HepG2 (cell line): ENCODE results near the gene ATXN7L3B. TPM values are rescaled to one million over a fixed set of nuclear protein-coding genes. Genes with fewer than 3 reads are reported as not detected.

Experiments
- AGO1 ChIP-seq: fragments of 200-400 bp; formaldehyde crosslinking; IDR thresholded peaks from 2 replicates; pipeline ENCODE4 v1.6.1; 2017; ENCODE audit warnings: mild to moderate bottlenecking, low read depth, low read length, moderate library complexity; ENCODE audit not compliant: poor library complexity, severe bottlenecking
- BCL6 ChIP-seq: IDR thresholded peaks from 2 replicates; pipeline ENCODE4 v1.6.1; 2016; ENCODE audit warnings: missing genetic modification reagents, missing compliant biosample characterization
- DPF2 ChIP-seq: sonication (generic); formaldehyde crosslinking; IDR thresholded peaks from 2 replicates; pipeline ENCODE4 v1.4.0; 2020; ENCODE audit warnings: mild to moderate bottlenecking, low read depth, missing genetic modification reagents, borderline replicate concordance
- DZIP1 ChIP-seq: sonication (generic); formaldehyde crosslinking; IDR thresholded peaks from 2 replicates; pipeline ENCODE4 v1.5.0; 2020; ENCODE audit warnings: mild to moderate bottlenecking, missing genetic modification reagents
- FOSL2 ChIP-seq: sonication (generic); formaldehyde crosslinking; IDR thresholded peaks from 2 replicates; pipeline ENCODE4 v1.4.0; 2020; ENCODE audit warnings: missing genetic modification reagents
- MTF2 ChIP-seq: sonication (generic); formaldehyde crosslinking; IDR thresholded peaks from 2 replicates; pipeline ENCODE4 v1.5.0; 2020; ENCODE audit warnings: missing genetic modification reagents, borderline replicate concordance
- SAFB2 ChIP-seq: sonication (generic); formaldehyde crosslinking; IDR thresholded peaks from 2 replicates; pipeline ENCODE4 v1.5.1; 2020; ENCODE audit warnings: missing genetic modification reagents, low read depth, mild to moderate bottlenecking, borderline replicate concordance
- SMC3 ChIP-seq: IDR thresholded peaks from 2 replicates; pipeline ENCODE4 v1.6.1; 2011; ENCODE audit warnings: low read length, improper control_type of control experiment
- SYNCRIP ChIP-seq: fragments of 200-400 bp; formaldehyde crosslinking; IDR thresholded peaks from 2 replicates; pipeline ENCODE4 v1.6.1; 2018; ENCODE audit warnings: mild to moderate bottlenecking, low read depth, low read length; ENCODE audit not compliant: insufficient read depth
- TARDBP ChIP-seq: sonication (generic); formaldehyde crosslinking; IDR thresholded peaks from 2 replicates; pipeline ENCODE4 v1.8.0; 2022; ENCODE audit warnings: mild to moderate bottlenecking, missing genetic modification reagents
- TBP ChIP-seq: sonication (generic); formaldehyde crosslinking; IDR thresholded peaks from 2 replicates; pipeline ENCODE4 v1.5.0; 2020; ENCODE audit warnings: missing genetic modification reagents
- TBX2 ChIP-seq: sonication (generic); formaldehyde crosslinking; IDR thresholded peaks from 2 replicates; pipeline ENCODE4 v1.5.0; 2020; ENCODE audit warnings: missing genetic modification reagents, mild to moderate bottlenecking, borderline replicate concordance
- ZFP1 ChIP-seq: IDR thresholded peaks from 2 replicates; pipeline ENCODE4 v1.6.1; 2016
- ZKSCAN5 ChIP-seq: sonication (generic); formaldehyde crosslinking; IDR thresholded peaks from 2 replicates; pipeline ENCODE4 v1.5.1; 2020; ENCODE audit warnings: mild to moderate bottlenecking, missing genetic modification reagents
- ZKSCAN8 ChIP-seq: IDR thresholded peaks from 2 replicates; pipeline ENCODE4 v1.6.1; 2016; ENCODE audit warnings: borderline replicate concordance, missing genetic modification reagents, missing compliant biosample characterization
- ZNF501 ChIP-seq: sonication (generic); formaldehyde crosslinking; IDR thresholded peaks from 2 replicates; pipeline ENCODE4 v1.5.1; 2020; ENCODE audit warnings: mild to moderate bottlenecking, moderate library complexity, missing genetic modification reagents
- ZNF549 ChIP-seq: sonication (generic); formaldehyde crosslinking; IDR thresholded peaks from 2 replicates; pipeline ENCODE4 v1.5.0; 2020; ENCODE audit warnings: missing genetic modification reagents
- ZNF761 ChIP-seq: sonication (generic); formaldehyde crosslinking; conservative IDR thresholded peaks from 2 replicates; pipeline ENCODE4 v1.4.0; 2020; ENCODE audit warnings: mild to moderate bottlenecking, missing genetic modification reagents
- ZNF841 ChIP-seq: sonication (generic); formaldehyde crosslinking; IDR thresholded peaks from 2 replicates; pipeline ENCODE4 v1.8.1; 2023; ENCODE audit warnings: missing genetic modification reagents, borderline replicate concordance
- ZSCAN30 ChIP-seq: sonication (generic); formaldehyde crosslinking; IDR thresholded peaks from 2 replicates; pipeline ENCODE4 v1.5.0; 2020; ENCODE audit warnings: mild to moderate bottlenecking, missing genetic modification reagents
- ZZZ3 ChIP-seq: sonication (generic); formaldehyde crosslinking; IDR thresholded peaks from 2 replicates; pipeline ENCODE4 v1.4.0; 2020; ENCODE audit warnings: missing genetic modification reagents, mild to moderate bottlenecking, borderline replicate concordance
- polyA plus RNA-seq, 8 experiments: library from polyadenylated mRNA; depleted of rRNA in 3 of 8; stranded (reverse) in 7 of 8; unstranded in 1 of 8; fragments of >200 nt; fragmentation: Illumina TruSeq in 4 of 8; extraction: Trizol in 4 of 8; gene quantifications; 2 replicates each; pipeline versions ENCODE4 v1.2.1 to v1.2.3, GENCODE V29; 2011 to 2016; ENCODE audit warnings: low read depth in 4 of 8, missing spikeins in 1 of 8, mixed read lengths in 1 of 8; ENCODE audit not compliant: insufficient read depth in 1 of 8
- total RNA-seq, 5 experiments: library from RNA; depleted of rRNA; stranded (reverse); fragments of >200 nt; fragmentation: Illumina TruSeq; extraction: Trizol; gene quantifications; 2 replicates each; pipeline ENCODE4 v1.2.3, GENCODE V29; 2016; ENCODE audit warnings: low read depth in 1 of 5
- TF ChIP-seq, protein P1 (sequence below): sonication (generic); formaldehyde crosslinking; IDR thresholded peaks from 2 replicates; pipeline ENCODE4 v1.5.1; 2020; ENCODE audit warnings: missing genetic modification reagents, mild to moderate bottlenecking, borderline replicate concordance
- TF ChIP-seq, protein P2 (sequence below): sonication (generic); formaldehyde crosslinking; IDR thresholded peaks from 2 replicates; pipeline ENCODE4 v1.5.1; 2020; ENCODE audit warnings: mild to moderate bottlenecking, moderate library complexity, missing genetic modification reagents

The ATXN7L3B gene
- total and polyA plus RNA-seq, 2 of the 13 experiments (the other 11 are each of a cell fraction or from before 2014, with no cell fraction given) = 20.1 to 23.8 TPM

GRCh38 chr12:74537707-74538385, at the start of gene ATXN7L3B (continued):
- TF ChIP-seq, protein P1, sequence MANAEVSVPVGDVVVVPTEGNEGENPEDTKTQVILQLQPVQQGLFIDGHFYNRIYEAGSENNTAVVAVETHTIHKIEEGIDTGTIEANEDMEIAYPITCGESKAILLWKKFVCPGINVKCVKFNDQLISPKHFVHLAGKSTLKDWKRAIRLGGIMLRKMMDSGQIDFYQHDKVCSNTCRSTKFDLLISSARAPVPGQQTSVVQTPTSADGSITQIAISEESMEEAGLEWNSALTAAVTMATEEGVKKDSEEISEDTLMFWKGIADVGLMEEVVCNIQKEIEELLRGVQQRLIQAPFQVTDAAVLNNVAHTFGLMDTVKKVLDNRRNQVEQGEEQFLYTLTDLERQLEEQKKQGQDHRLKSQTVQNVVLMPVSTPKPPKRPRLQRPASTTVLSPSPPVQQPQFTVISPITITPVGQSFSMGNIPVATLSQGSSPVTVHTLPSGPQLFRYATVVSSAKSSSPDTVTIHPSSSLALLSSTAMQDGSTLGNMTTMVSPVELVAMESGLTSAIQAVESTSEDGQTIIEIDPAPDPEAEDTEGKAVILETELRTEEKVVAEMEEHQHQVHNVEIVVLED (CRISPR knock-in tag) = peak; percentile 49
- TF ChIP-seq ZNF549 = no peak
- peak; percentile 95; the same call in 1 of the 2 replicates for TF ChIP-seq ZZZ3 (CRISPR knock-in tag)
- TF ChIP-seq TBX2 = peak; percentile 75
- peak; percentile 74 for TF ChIP-seq ZNF501
- TF ChIP-seq AGO1 = no peak
- TF ChIP-seq ZKSCAN8 (CRISPR knock-in tag) = no peak
- TF ChIP-seq TARDBP (CRISPR knock-in tag) = peak; percentile 43; the same call in 1 of the 2 replicates
- 0 out of 2 replicates have a peak, but pooled peaks have one; percentile 73 for TF ChIP-seq DZIP1
- no peak for TF ChIP-seq ZNF761 (CRISPR knock-in tag)
- TF ChIP-seq SMC3 = no peak
- no peak for TF ChIP-seq TBP (CRISPR knock-in tag)
- TF ChIP-seq, protein P2, sequence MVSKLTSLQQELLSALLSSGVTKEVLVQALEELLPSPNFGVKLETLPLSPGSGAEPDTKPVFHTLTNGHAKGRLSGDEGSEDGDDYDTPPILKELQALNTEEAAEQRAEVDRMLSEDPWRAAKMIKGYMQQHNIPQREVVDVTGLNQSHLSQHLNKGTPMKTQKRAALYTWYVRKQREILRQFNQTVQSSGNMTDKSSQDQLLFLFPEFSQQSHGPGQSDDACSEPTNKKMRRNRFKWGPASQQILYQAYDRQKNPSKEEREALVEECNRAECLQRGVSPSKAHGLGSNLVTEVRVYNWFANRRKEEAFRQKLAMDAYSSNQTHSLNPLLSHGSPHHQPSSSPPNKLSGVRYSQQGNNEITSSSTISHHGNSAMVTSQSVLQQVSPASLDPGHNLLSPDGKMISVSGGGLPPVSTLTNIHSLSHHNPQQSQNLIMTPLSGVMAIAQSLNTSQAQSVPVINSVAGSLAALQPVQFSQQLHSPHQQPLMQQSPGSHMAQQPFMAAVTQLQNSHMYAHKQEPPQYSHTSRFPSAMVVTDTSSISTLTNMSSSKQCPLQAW (CRISPR knock-in tag) = peak; percentile 44; the same call in 1 of the 2 replicates
- TF ChIP-seq ZKSCAN5 (CRISPR knock-in tag) = 0 out of 2 replicates have a peak, but pooled peaks have one; percentile 18
- TF ChIP-seq ZFP1 (CRISPR knock-in tag) = no peak
- TF ChIP-seq SYNCRIP = no peak
- TF ChIP-seq SAFB2 (CRISPR knock-in tag) = no peak
- TF ChIP-seq FOSL2 (CRISPR knock-in tag) = no peak
- no peak for TF ChIP-seq DPF2 (CRISPR knock-in tag)
- 0 out of 2 replicates have a peak, but pooled peaks have one; percentile 22 for TF ChIP-seq ZNF841
- TF ChIP-seq MTF2 (CRISPR knock-in tag) = peak; percentile 29; the same call in 1 of the 2 replicates
- TF ChIP-seq BCL6 (CRISPR knock-in tag) = no peak
- no peak for TF ChIP-seq ZSCAN30 (CRISPR knock-in tag)
